ENCODE results near the gene CPHXL.

Gene CPHXL

GRCh38 chr16:75726390-75726789 lies at the start of gene CPHXL:
Gene CPHXL, minus strand, starts transcription at chr16:75726490. Its CDS starts 48 bp downstream, at chr16:75726442.
- no peak for TF ChIP-seq CTCF (conservative IDR thresholded peaks at IDR 0.05; ENCODE audit: control insufficient read depth, insufficient read depth, low read depth, low read length)
- no peak within 1 kb of the TSS for H3K4me3 ChIP-seq (ENCODE audit: control insufficient read depth, low read depth, low read length)
- DNase-seq (ENCODE audit: low read depth): no peak

- H3K4me3 ChIP-seq (ENCODE audit: control insufficient read depth, low read depth, low read length): no peak overlapping the region
- DNase-seq (ENCODE audit: low read depth): no peak
- TF ChIP-seq CTCF (conservative IDR thresholded peaks at IDR 0.05; ENCODE audit: control insufficient read depth, insufficient read depth, low read depth, low read length): no peak
Observed at GRCh38 chr16:75774197-75774596, 47.9 kb upstream of the CPHXL start.

GRCh38 chr16:75770051-75770450 lies 43.8 kb upstream of the CPHXL start:
- no peak for TF ChIP-seq CTCF (conservative IDR thresholded peaks at IDR 0.05; ENCODE audit: control insufficient read depth, insufficient read depth, low read depth, low read length)
- no peak overlapping the region for H3K4me3 ChIP-seq (ENCODE audit: control insufficient read depth, low read depth, low read length)
- DNase-seq (ENCODE audit: low read depth): no peak

GRCh38 chr16:75764154-75764768 lies 38.0 kb upstream of the CPHXL start:
- peak; percentile 73 for DNase-seq (ENCODE audit: low read depth)
- no peak overlapping the region for H3K4me3 ChIP-seq (ENCODE audit: control insufficient read depth, low read depth, low read length)
- TF ChIP-seq CTCF (conservative IDR thresholded peaks at IDR 0.05; ENCODE audit: control insufficient read depth, insufficient read depth, low read depth, low read length): peak; percentile 93

- no peak for TF ChIP-seq CTCF (conservative IDR thresholded peaks at IDR 0.05; ENCODE audit: control insufficient read depth, insufficient read depth, low read depth, low read length)
- no peak overlapping the region for H3K4me3 ChIP-seq (ENCODE audit: control insufficient read depth, low read depth, low read length)
- DNase-seq (ENCODE audit: low read depth): no peak
Observed at GRCh38 chr16:75763204-75763603, 36.9 kb upstream of the CPHXL start.

- no peak for TF ChIP-seq CTCF (conservative IDR thresholded peaks at IDR 0.05; ENCODE audit: control insufficient read depth, insufficient read depth, low read depth, low read length)
- DNase-seq (ENCODE audit: low read depth): no peak
- H3K4me3 ChIP-seq (ENCODE audit: control insufficient read depth, low read depth, low read length): no peak overlapping the region
Observed at GRCh38 chr16:75762746-75763145, 36.5 kb upstream of the CPHXL start.

- peak; percentile 64 for DNase-seq (ENCODE audit: low read depth)
- no peak for TF ChIP-seq CTCF (conservative IDR thresholded peaks at IDR 0.05; ENCODE audit: control insufficient read depth, insufficient read depth, low read depth, low read length)
- no peak overlapping the region for H3K4me3 ChIP-seq (ENCODE audit: control insufficient read depth, low read depth, low read length)
Observed at GRCh38 chr16:75761108-75761507, 34.8 kb upstream of the CPHXL start.
